Pancreas (tissue), 10 donors: ENCODE measurements around the gene HK1. TPM values are rescaled to one million over a fixed set of nuclear protein-coding genes. Genes with fewer than 3 reads are reported as not detected.
A peak's percentile ranks its signal among the peaks of the same experiment; 100 is the strongest.

Source experiments
- ATAC-seq, 4 donors: fragments of 200-7000 bp; cut with Tn5 transposase; one replicate each; pipeline versions ENCODE4 v1.8.0 to v1.9.1; 2020; ENCODE audit warnings: mild to moderate bottlenecking in 4 of 4, moderate library complexity in 4 of 4
- DNase-seq, 6 donors: peaks; one replicate each; pipeline ENCODE4 v3.0.0-alpha.2; 2020
- FAIRE-seq: peaks from 2 replicates; lab custom pipeline; 2012; peaks lifted over from hg19 to GRCh38; lab: Jason Lieb, UNC
- H3K27ac ChIP-seq, 4 donors: fragments of 200-600 bp; sonication (generic); 1 replicate in 3 of 4; 2 replicates in 1 of 4; pipeline versions ENCODE4 v1.5.0 to v1.8.0; 2020
- H3K27me3 ChIP-seq, 4 donors: fragments of 200-600 bp; one replicate each; pipeline ENCODE4 v1.8.0; 2021
- H3K36me3 ChIP-seq, 3 donors: fragments of 200-600 bp; sonication (generic) in 1 of 3; one replicate each; pipeline versions ENCODE4 v1.5.0 to v1.8.0; 2020 to 2021
- H3K4me1 ChIP-seq, 3 donors: fragments of 200-600 bp; one replicate each; pipeline ENCODE4 v1.8.0; 2021
- H3K4me3 ChIP-seq, 4 donors: fragments of 200-600 bp; sonication (generic) in 2 of 4; one replicate each; pipeline versions ENCODE4 v1.5.0 to v1.8.0; 2020 to 2021
- H3K9me3 ChIP-seq, 4 donors: fragments of 200-600 bp; one replicate each; pipeline ENCODE4 v1.8.0; 2021
- CTCF ChIP-seq, 4 donors: fragments of 200-600 bp; sonication (generic) in 3 of 4; IDR thresholded peaks; one replicate each; pipeline versions ENCODE4 v1.5.0 to v1.8.0; 2021; ENCODE audit warnings: antibody characterized with exemption in 4 of 4
- WGBS, 2 donors: extraction: QIAGEN DNeasy Blood & Tissue Kit; methylation state at CpG; one replicate each; pipeline ENCODE4 v1.1.7; 2013; 5-methylcytosine and 5-hydroxymethylcytosine counted together
- intact Hi-C, 3 donors: fragments of 100-400 bp; cut with DNase I; formaldehyde crosslinking; loops; one replicate each; pipeline versions ENCODE4 v1.11.1 to v1.14.2; 2022
- polyA plus RNA-seq, 2 donors: library from polyadenylated mRNA; stranded (reverse); fragments of 200-250 nt; gene quantifications; one replicate each; pipeline ENCODE4 v1.2.3, GENCODE V29; 2013
- total RNA-seq, 6 donors: library from RNA; stranded (reverse); fragmentation: NEBNext Ultra II Directional in 4 of 6; extraction: Animal tissue kit (Norgen Biotek cat#: 25700) in 4 of 6; gene quantifications; one replicate each; pipeline versions ENCODE4 v1.2.1 to v1.2.4, GENCODE V29; 2021 to 2023
- donor health status: healthy with polysubstance abuse.
- donor health status: DM: no; HTN: no; CAD: no; lungs with moderate emphysema.
- donor health status: DM: no; HTN: no; CAD: no.
- donor health status: control.
- donor health status: control.
- donor health status: Bipolar disorder and iron deficiency.
- donor health status: DM: yes; HTN: yes; CAD: no.
- donor health status: DM: no; HTN: no; CAD: no.
- donor health status: DM: no; HTN: no; CAD: no.
- donor health status: DM: yes; HTN: yes; CAD: no.

Gene HK1
- total and polyA plus RNA-seq, 8 donors: 6.7 to 18.1 (median 8.6) TPM

- H3K27ac ChIP-seq: no peak within 1 kb of the TSS
- ATAC-seq: peak in 1 of 4 donors; percentile 27
- FAIRE-seq: no peak
- TF ChIP-seq CTCF (IDR thresholded peaks at IDR 0.05): no peak
- H3K36me3 ChIP-seq: no peaks in the 10 kb centered on the region
- H3K9me3 ChIP-seq: no peaks in the 10 kb centered on the region
- WGBS, 2 donors: 49 to 51% methylated on average over 10 of the region's 10 CpGs
- no peaks in the 10 kb centered on the region for H3K27me3 ChIP-seq
- DNase-seq: no peak
- H3K4me3 ChIP-seq: no peak within 1 kb of the TSS
- intact Hi-C loops: loop anchor here in 2 of 3 donors (5.0 to 10.0 kb wide), 2 partner anchors 216 to 218 kb away; partner anchors contain the start of gene FAM241B (in 2 of the 2)
- no peaks in the 10 kb centered on the region for H3K4me1 ChIP-seq
Observed at GRCh38 chr10:69416695-69417094, 138.4 kb downstream of the HK1 start, which contains the start of gene TACR2. TACR2 (minus strand) TSS chr10:69416918; CDS start chr10:69416323, 595 bp downstream.

GRCh38 chr10:69417542-69417941, 139.2 kb downstream of the HK1 start:
- DNase-seq: no peak
- intact Hi-C loops: loop anchor here in 2 of 3 donors (5.0 to 10.0 kb wide), 2 partner anchors 215 to 217 kb away; partner anchors contain the start of gene FAM241B (in 2 of the 2)
- no peak for ATAC-seq
- Histone ChIP-seq H3K27ac (no peak overlapping the region), H3K9me3 (no peaks in the 10 kb centered on the region), H3K27me3 (no peaks in the 10 kb centered on the region), H3K4me1 (no peaks in the 10 kb centered on the region), H3K36me3 (no peaks in the 10 kb centered on the region), H3K4me3 (no peak overlapping the region)
- FAIRE-seq: no peak
- TF ChIP-seq CTCF (IDR thresholded peaks at IDR 0.05): no peak
- WGBS, 2 donors: 70 to 79% methylated on average over 11 of the region's 11 CpGs

- no peak overlapping the region for H3K27ac ChIP-seq
- FAIRE-seq (no peak), ATAC-seq (peak in 1 of 4 donors; percentile 10), DNase-seq (no peak)
- H3K27me3 ChIP-seq: no peaks in the 10 kb centered on the region
- H3K4me3 ChIP-seq: no peak overlapping the region
- TF ChIP-seq CTCF (IDR thresholded peaks at IDR 0.05): no peak
- H3K4me1 ChIP-seq: no peaks in the 10 kb centered on the region
- no peaks in the 10 kb centered on the region for H3K9me3 ChIP-seq
- 63 to 65% methylated on average over 8 of the region's 8 CpGs for WGBS, 2 donors
- H3K36me3 ChIP-seq: no peaks in the 10 kb centered on the region
- intact Hi-C loops: loop anchor here in 2 of 3 donors (5.0 to 10.0 kb wide), 2 partner anchors 214 to 217 kb away; partner anchors contain the start of gene FAM241B (in 2 of the 2)
Observed at GRCh38 chr10:69418052-69418752, 139.9 kb downstream of the HK1 start.

GRCh38 chr10:69419096-69419743, 140.9 kb downstream of the HK1 start:
- Histone ChIP-seq H3K4me3 (no peak overlapping the region), H3K36me3 (no peaks in the 10 kb centered on the region), H3K27me3 (no peaks in the 10 kb centered on the region), H3K4me1 (peaks cover 0 to 4% (median 0%) of the 10 kb centered on the region in 3 donors), H3K9me3 (no peaks in the 10 kb centered on the region), H3K27ac (no peak overlapping the region)
- whole genome bisulfite sequencing, 2 donors: 85 to 91% methylated on average over 18 of the region's 18 CpGs
- FAIRE-seq (no peak), ATAC-seq (no peak), DNase-seq (peak in 1 of 6 donors; percentile 39)
- no peak for TF ChIP-seq CTCF (IDR thresholded peaks at IDR 0.05)
- intact Hi-C loops: loop anchor here in 2 of 3 donors (5.0 to 10.0 kb wide), 2 partner anchors 213 to 216 kb away; partner anchors contain the start of gene FAM241B (in 2 of the 2)
